A549 (cell line): Measurements from ENCODE around the gene GIMAP2. TPM values are rescaled to one million over a fixed set of nuclear protein-coding genes. Genes with fewer than 3 reads are reported as not detected.

Experiments used
- ATAC-seq, 2 experiments: fragments of 200-7000 bp in 1 of 2; fragments of >200 bp in 1 of 2; cut with Nextera tagmentation in 1 of 2; cut with Tn5 transposase in 1 of 2; 3 replicates each; pipeline versions ENCODE4 v1.8.0 to v1.9.1; 2018 to 2020; ENCODE audit warnings: mild to moderate bottlenecking in 1 of 2, moderate library complexity in 1 of 2
- CTCF ChIA-PET: fragments of 300-600 bp; sonication (Branson Sonifier 250); formaldehyde crosslinking; extraction: SDS; loops from one replicate; lab custom pipeline; 2021; ENCODE audit warnings: antibody characterized with exemption, inconsistent platforms; lab: Yijun Ruan, JAX
- POLR2A ChIA-PET: fragments of 350-600 bp; formaldehyde crosslinking; extraction: SDS; loops from one replicate; lab custom pipeline; 2021; ENCODE audit warnings: antibody characterized with exemption, inconsistent platforms; lab: Yijun Ruan, JAX
- DNase-seq, 2 experiments: peaks; one replicate each; pipeline versions ENCODE4 v3.0.0 to v3.0.0-alpha.2; 2011 to 2016; ENCODE audit warnings: low read depth in 1 of 2, low spot score in 1 of 2
- FAIRE-seq: peaks from 2 replicates; lab custom pipeline; 2011; peaks lifted over from hg19 to GRCh38; lab: Jason Lieb, UNC
- H3K27ac ChIP-seq, 2 experiments: fragments of >200 bp; sonication (Bioruptor Twin); formaldehyde crosslinking; 3 replicates each; pipeline ENCODE4 v1.5.1; 2016 to 2017
- H3K4me1 ChIP-seq: fragments of >200 bp; sonication (Bioruptor Twin); formaldehyde crosslinking; 3 replicates; pipeline ENCODE4 v1.6.1; 2016
- H3K4me2 ChIP-seq: fragments of >200 bp; sonication (Bioruptor Twin); formaldehyde crosslinking; 3 replicates; pipeline ENCODE4 v1.6.1; 2016
- H3K4me3 ChIP-seq: fragments of >200 bp; sonication (Bioruptor Twin); formaldehyde crosslinking; 3 replicates; pipeline ENCODE4 v1.5.1; 2016
- H3K9me3 ChIP-seq: fragments of >200 bp; sonication (Bioruptor Twin); formaldehyde crosslinking; 3 replicates; pipeline ENCODE4 v1.6.1; 2016
- BHLHE40 ChIP-seq: IDR thresholded peaks from 2 replicates; pipeline ENCODE4 v1.6.1; 2012; ENCODE audit warnings: low read depth, low read length, inconsistent platforms
- CBX2 ChIP-seq: fragments of 200-600 bp; sonication (generic); IDR thresholded peaks from 2 replicates; pipeline ENCODE4 v1.6.1; 2016; ENCODE audit warnings: low read depth, mild to moderate bottlenecking, borderline replicate concordance
- E2F6 ChIP-seq: IDR thresholded peaks from 2 replicates; pipeline ENCODE4 v1.6.1; 2012; ENCODE audit warnings: low read depth, borderline replicate concordance
- EHMT2 ChIP-seq: fragments of 200-600 bp; sonication (generic); IDR thresholded peaks from 2 replicates; pipeline ENCODE4 v1.6.1; 2016; ENCODE audit warnings: antibody characterized with exemption, low read depth, mild to moderate bottlenecking, moderate library complexity
- EP300 ChIP-seq, 2 experiments: fragments of >200 bp; sonication (Bioruptor Twin); formaldehyde crosslinking; IDR thresholded peaks; 2 replicates in 1 of 2; 3 replicates in 1 of 2; pipeline ENCODE4 v1.6.1; 2016 to 2017
- ESRRA ChIP-seq: fragments of 150-350 bp; IDR thresholded peaks from 2 replicates; pipeline ENCODE4 v1.6.1; 2014; ENCODE audit warnings: mild to moderate bottlenecking, low read length, borderline replicate concordance
- GATA3 ChIP-seq: IDR thresholded peaks from 2 replicates; pipeline ENCODE4 v1.6.1; 2012; ENCODE audit warnings: borderline replicate concordance
- HEYL ChIP-seq: fragments of 250-450 bp; sonication (Bioruptor Pico); IDR thresholded peaks from 2 replicates; pipeline ENCODE4 v1.8.0; 2021; ENCODE audit warnings: mild to moderate bottlenecking, moderate library complexity
- JUN ChIP-seq, 2 experiments: fragments of >200 bp; sonication (Bioruptor Twin); formaldehyde crosslinking; IDR thresholded peaks; 2 replicates in 1 of 2; 3 replicates in 1 of 2; pipeline ENCODE4 v1.6.1; 2016 to 2017
- NFE2L2 ChIP-seq: fragments of 150-350 bp; conservative IDR thresholded peaks from 2 replicates; pipeline ENCODE4 v1.6.1; 2014; ENCODE audit warnings: low read length
- RAD21 ChIP-seq, 2 experiments: fragments of >200 bp in 1 of 2; sonication (Bioruptor Twin) in 1 of 2; formaldehyde crosslinking in 1 of 2; IDR thresholded peaks in 1 of 2; conservative IDR thresholded peaks in 1 of 2; 2 replicates in 1 of 2; 3 replicates in 1 of 2; pipeline ENCODE4 v1.6.1; 2012 to 2018; ENCODE audit warnings: inconsistent platforms in 1 of 2
- RARB ChIP-seq: fragments of 250-450 bp; sonication (Bioruptor Pico); IDR thresholded peaks from 2 replicates; pipeline ENCODE4 v1.8.0; 2021; ENCODE audit warnings: mild to moderate bottlenecking, moderate library complexity
- REST ChIP-seq: fragments of 200-600 bp; sonication (generic); IDR thresholded peaks from 2 replicates; pipeline ENCODE4 v1.6.1; 2016; ENCODE audit warnings: antibody characterized with exemption, mild to moderate bottlenecking, moderate library complexity
- RFX5 ChIP-seq: fragments of 450-650 bp; IDR thresholded peaks from 2 replicates; pipeline ENCODE4 v1.7.1; 2014; ENCODE audit warnings: antibody characterized with exemption, mild to moderate bottlenecking, moderate library complexity
- SREBF2 ChIP-seq: fragments of 450-650 bp; IDR thresholded peaks from 2 replicates; pipeline ENCODE4 v1.6.1; 2014; ENCODE audit warnings: mild to moderate bottlenecking, moderate library complexity
- TFCP2L1 ChIP-seq: fragments of 250-450 bp; sonication (Bioruptor Pico); IDR thresholded peaks from 2 replicates; pipeline ENCODE4 v1.5.0; 2021; ENCODE audit warnings: mild to moderate bottlenecking
- TP53 ChIP-seq: fragments of 250-450 bp; sonication (Bioruptor Pico); IDR thresholded peaks from 2 replicates; pipeline ENCODE4 v1.5.0; 2021; ENCODE audit warnings: mild to moderate bottlenecking, moderate library complexity
- ZNF302 ChIP-seq: fragments of 250-450 bp; sonication (Bioruptor Pico); IDR thresholded peaks from 2 replicates; pipeline ENCODE4 v1.9.0; 2021; ENCODE audit warnings: inconsistent platforms, mild to moderate bottlenecking, moderate library complexity
- WGBS: methylation state at CpG from one replicate; pipeline ENCODE4 v1.1.6; 2017; ENCODE audit errors: missing lambda C conversion rate; 5-methylcytosine and 5-hydroxymethylcytosine counted together
- polyA plus RNA-seq, 4 experiments: library from polyadenylated mRNA; depleted of rRNA in 3 of 4; stranded (reverse); fragments of >200 nt; fragmentation: RNase III in 1 of 4; extraction: RNeasy Plus Mini Kit Qiagen cat#74134 plus additional on column Dnase treatment in 1 of 4; gene quantifications; 2 replicates in 3 of 4; 3 replicates in 1 of 4; pipeline ENCODE4 v1.2.3, GENCODE V29; 2011 to 2017
- TF ChIP-seq, protein P1 (sequence below): fragments of 250-450 bp; sonication (Bioruptor Pico); IDR thresholded peaks from 2 replicates; pipeline ENCODE4 v1.5.0; 2021; ENCODE audit warnings: mild to moderate bottlenecking, moderate library complexity, borderline replicate concordance

Gene GIMAP2
- polyA plus RNA-seq, 2 of the 4 experiments (the other 2 are of a cell fraction), result 0.14 TPM; not detected in 1

DNA sequence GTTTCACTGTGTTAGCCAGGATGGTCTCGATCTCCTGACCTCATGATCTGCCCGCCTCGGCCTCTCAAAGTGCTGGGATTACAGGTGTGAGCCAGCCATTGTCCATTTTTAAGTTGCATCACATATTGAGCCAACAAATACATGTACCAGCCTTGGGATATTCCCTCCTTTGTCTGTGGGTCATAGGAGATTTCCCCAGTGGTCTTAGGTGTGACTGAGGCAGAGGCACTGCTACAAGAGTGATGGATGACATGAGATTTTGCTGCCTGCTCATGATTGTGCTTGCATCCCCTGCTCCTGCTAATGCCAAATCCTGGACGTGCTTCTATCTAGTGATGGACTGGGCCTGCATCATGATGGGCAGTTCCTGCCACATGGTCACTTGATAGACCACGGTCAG, 42.6 kb upstream of the GIMAP2 start (continued):
- no peak for TF ChIP-seq TFCP2L1 (CRISPR knock-in tag)
- TF ChIP-seq RARB (CRISPR knock-in tag), result no peak
- TF ChIP-seq ESRRA, result no peak
- TF ChIP-seq EP300 (IDR thresholded peaks at IDR 0.05), result no peak
- no peak for TF ChIP-seq JUN (IDR thresholded peaks at IDR 0.05)

DNA sequence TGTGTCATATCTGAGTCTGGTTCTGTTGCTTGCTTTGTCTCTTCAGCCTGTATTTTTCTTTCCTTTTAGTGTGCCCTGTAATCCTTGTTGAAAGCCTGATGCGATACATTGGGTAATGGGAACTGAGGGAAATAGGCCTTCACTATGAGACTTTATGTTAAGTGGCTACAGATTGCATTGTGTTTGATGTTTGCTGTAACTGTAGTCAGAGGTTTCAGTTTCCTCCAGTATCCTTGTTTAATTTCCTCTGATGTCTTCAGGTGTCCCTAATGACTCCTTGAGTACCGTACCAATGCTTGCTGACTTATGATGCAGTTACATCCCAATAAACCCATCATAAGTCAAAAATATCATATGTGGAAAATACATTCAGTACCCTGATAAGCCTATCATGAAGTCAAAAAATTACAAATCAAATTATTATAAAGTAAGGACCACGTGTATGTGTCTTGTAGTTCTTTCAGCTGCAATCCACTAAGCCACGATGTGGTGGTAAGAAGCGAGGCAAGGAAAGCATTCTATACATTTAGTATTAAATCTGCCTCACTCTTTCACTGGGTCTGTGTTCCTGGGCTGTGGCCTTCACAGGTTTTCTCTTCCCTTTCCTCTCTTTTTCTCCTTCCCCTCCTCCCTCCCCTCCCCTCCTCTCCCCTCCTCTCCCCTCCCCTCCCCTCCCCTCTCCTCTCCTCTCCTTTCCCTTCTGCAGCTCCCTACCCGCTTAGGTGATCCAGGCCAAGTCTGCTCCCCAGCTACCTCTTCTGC, 40.1 kb upstream of the GIMAP2 start:
- ChIA-PET CTCF (no interaction called here), POLR2A (no interaction called here)
- Histone ChIP-seq H3K4me1 (no peaks in the 10 kb centered on the region), H3K27ac (no peak overlapping the region), H3K4me3 (no peak overlapping the region), H3K4me2 (no peak overlapping the region), H3K9me3 (no peaks in the 10 kb centered on the region)
- no peak for TF ChIP-seq ZNF302 (CRISPR knock-in tag)
- TF ChIP-seq EHMT2, result no peak
- TF ChIP-seq RAD21 (conservative IDR thresholded peaks at IDR 0.05 in 1 of 2, IDR thresholded peaks at IDR 0.05 in 1 of 2), result no peak
- TF ChIP-seq CBX2, result no peak
- TF ChIP-seq E2F6, result no peak
- no peak for TF ChIP-seq HEYL (CRISPR knock-in tag)
- TF ChIP-seq EP300 (IDR thresholded peaks at IDR 0.05), result no peak
- TF ChIP-seq GATA3, result no peak
- TF ChIP-seq REST, result no peak
- TF ChIP-seq BHLHE40, result no peak
- TF ChIP-seq TP53 (CRISPR knock-in tag), result no peak
- TF ChIP-seq NFE2L2, result no peak
- TF ChIP-seq SREBF2, result no peak
- TF ChIP-seq RFX5, result no peak
- TF ChIP-seq, protein P1, sequence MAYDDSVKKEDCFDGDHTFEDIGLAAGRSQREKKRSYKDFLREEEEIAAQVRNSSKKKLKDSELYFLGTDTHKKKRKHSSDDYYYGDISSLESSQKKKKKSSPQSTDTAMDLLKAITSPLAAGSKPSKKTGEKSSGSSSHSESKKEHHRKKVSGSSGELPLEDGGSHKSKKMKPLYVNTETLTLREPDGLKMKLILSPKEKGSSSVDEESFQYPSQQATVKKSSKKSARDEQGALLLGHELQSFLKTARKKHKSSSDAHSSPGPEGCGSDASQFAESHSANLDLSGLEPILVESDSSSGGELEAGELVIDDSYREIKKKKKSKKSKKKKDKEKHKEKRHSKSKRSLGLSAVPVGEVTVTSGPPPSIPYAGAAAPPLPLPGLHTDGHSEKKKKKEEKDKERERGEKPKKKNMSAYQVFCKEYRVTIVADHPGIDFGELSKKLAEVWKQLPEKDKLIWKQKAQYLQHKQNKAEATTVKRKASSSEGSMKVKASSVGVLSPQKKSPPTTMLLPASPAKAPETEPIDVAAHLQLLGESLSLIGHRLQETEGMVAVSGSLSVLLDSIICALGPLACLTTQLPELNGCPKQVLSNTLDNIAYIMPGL, result no peak
- WGBS, result 19% methylated on average over 6 of the region's 6 CpGs
- DNase-seq, result no peak
- no peak for ATAC-seq
- FAIRE-seq, result no peak
